ENCODE measurements around the gene TTC39A. TPM values are rescaled to one million over a fixed set of nuclear protein-coding genes. Genes with fewer than 3 reads are reported as not detected.
A peak's percentile ranks its signal among the peaks of the same experiment; 100 is the strongest.

TTC39A gene
- total RNA-seq, 1 donor from 2014 or later, result 1.4 TPM

GRCh38 chr1:51303315-51303714 lies 27.0 kb downstream of the TTC39A start:
- Mint-ChIP-seq H3K4me1 (ENCODE audit: low read depth, unreplicated experiment) (peaks cover 5% of the 10 kb centered on the region), H3K36me3 (ENCODE audit: low read depth, unreplicated experiment) (peaks cover 7% of the 10 kb centered on the region), H3K4me3 (ENCODE audit: unreplicated experiment) (no peak overlapping the region), H3K27me3 (ENCODE audit: low read depth, unreplicated experiment) (peaks cover 5% of the 10 kb centered on the region), H3K27ac (ENCODE audit: unreplicated experiment) (no peak overlapping the region), H3K9me3 (ENCODE audit: unreplicated experiment) (peaks cover 1% of the 10 kb centered on the region)
- H3K36me3 ChIP-seq (ENCODE audit: insufficient read depth, low read length), result no peaks in the 10 kb centered on the region
- H3K9me3 ChIP-seq (ENCODE audit: insufficient read depth, low read depth, low read length), result no peaks in the 10 kb centered on the region
- no peak overlapping the region for H2AFZ ChIP-seq (ENCODE audit: low read depth, low read length)
- H3K79me2 ChIP-seq (ENCODE audit: insufficient read depth, low read length), result no peaks in the 10 kb centered on the region
- no peak overlapping the region for H3K27ac ChIP-seq (ENCODE audit: low read depth, low read length)
- no peak overlapping the region for H3K4me2 ChIP-seq (ENCODE audit: low read length)
- FAIRE-seq, result no peak
- H3K9ac ChIP-seq (ENCODE audit: low read length), result peak overlapping the region; percentile 31
- H3K4me1 ChIP-seq (ENCODE audit: insufficient read depth, low read length), result peaks cover 7% of the 10 kb centered on the region
- H4K20me1 ChIP-seq (ENCODE audit: insufficient read depth, low read length), result no peaks in the 10 kb centered on the region
- TF ChIP-seq, protein P1, sequence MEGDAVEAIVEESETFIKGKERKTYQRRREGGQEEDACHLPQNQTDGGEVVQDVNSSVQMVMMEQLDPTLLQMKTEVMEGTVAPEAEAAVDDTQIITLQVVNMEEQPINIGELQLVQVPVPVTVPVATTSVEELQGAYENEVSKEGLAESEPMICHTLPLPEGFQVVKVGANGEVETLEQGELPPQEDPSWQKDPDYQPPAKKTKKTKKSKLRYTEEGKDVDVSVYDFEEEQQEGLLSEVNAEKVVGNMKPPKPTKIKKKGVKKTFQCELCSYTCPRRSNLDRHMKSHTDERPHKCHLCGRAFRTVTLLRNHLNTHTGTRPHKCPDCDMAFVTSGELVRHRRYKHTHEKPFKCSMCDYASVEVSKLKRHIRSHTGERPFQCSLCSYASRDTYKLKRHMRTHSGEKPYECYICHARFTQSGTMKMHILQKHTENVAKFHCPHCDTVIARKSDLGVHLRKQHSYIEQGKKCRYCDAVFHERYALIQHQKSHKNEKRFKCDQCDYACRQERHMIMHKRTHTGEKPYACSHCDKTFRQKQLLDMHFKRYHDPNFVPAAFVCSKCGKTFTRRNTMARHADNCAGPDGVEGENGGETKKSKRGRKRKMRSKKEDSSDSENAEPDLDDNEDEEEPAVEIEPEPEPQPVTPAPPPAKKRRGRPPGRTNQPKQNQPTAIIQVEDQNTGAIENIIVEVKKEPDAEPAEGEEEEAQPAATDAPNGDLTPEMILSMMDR (IDR thresholded peaks at IDR 0.05; ENCODE audit: insufficient read depth, low read depth, low read length), result no peak
- TF ChIP-seq EZH2 (IDR thresholded peaks at IDR 0.05; ENCODE audit: insufficient read depth, low read length), result no peak
- no peak for DNase-seq (ENCODE audit: low read depth)
- H3K27me3 ChIP-seq (ENCODE audit: insufficient read depth, low read length), result no peaks in the 10 kb centered on the region
- no peak overlapping the region for H3K4me3 ChIP-seq (ENCODE audit: insufficient read depth, low read depth, low read length)

DNA sequence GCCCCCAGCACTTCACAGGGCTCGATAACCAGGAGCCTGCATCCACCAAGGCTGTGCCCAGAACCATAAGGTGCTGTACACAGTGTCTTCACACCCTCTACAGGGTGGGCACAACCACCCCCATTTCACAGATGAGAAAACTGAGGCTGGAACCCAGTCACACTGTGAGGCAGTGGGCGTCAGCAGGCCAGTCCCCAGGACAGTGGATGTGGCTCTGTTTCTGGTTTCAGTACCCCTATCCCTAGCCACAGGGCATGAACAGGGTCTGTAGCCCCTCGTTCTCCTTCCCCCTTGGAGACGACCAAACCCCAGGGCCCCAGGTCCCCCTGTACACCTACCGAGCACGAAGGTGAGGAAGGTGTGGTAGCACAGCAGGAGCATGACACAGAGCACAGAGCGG lies 27.6 kb downstream of the TTC39A start:
- no peak for FAIRE-seq
- Mint-ChIP-seq H3K9me3 (ENCODE audit: unreplicated experiment) (peaks cover 1% of the 10 kb centered on the region), H3K4me3 (ENCODE audit: unreplicated experiment) (no peak overlapping the region), H3K27ac (ENCODE audit: unreplicated experiment) (no peak overlapping the region), H3K36me3 (ENCODE audit: low read depth, unreplicated experiment) (peaks cover 7% of the 10 kb centered on the region), H3K27me3 (ENCODE audit: low read depth, unreplicated experiment) (peaks cover 9% of the 10 kb centered on the region), H3K4me1 (ENCODE audit: low read depth, unreplicated experiment) (peaks cover 7% of the 10 kb centered on the region)
- Histone ChIP-seq H3K9ac (ENCODE audit: low read length) (no peak overlapping the region), H3K4me1 (ENCODE audit: insufficient read depth, low read length) (peaks cover 7% of the 10 kb centered on the region), H3K36me3 (ENCODE audit: insufficient read depth, low read length) (no peaks in the 10 kb centered on the region), H4K20me1 (ENCODE audit: insufficient read depth, low read length) (no peaks in the 10 kb centered on the region), H2AFZ (ENCODE audit: low read depth, low read length) (no peak overlapping the region), H3K27me3 (ENCODE audit: insufficient read depth, low read length) (no peaks in the 10 kb centered on the region), H3K4me2 (ENCODE audit: low read length) (no peak overlapping the region), H3K79me2 (ENCODE audit: insufficient read depth, low read length) (no peaks in the 10 kb centered on the region), H3K27ac (ENCODE audit: low read depth, low read length) (no peak overlapping the region), H3K9me3 (ENCODE audit: insufficient read depth, low read depth, low read length) (no peaks in the 10 kb centered on the region), H3K4me3 (ENCODE audit: insufficient read depth, low read depth, low read length) (no peak overlapping the region)
- DNase-seq (ENCODE audit: low read depth), result no peak
- no peak for TF ChIP-seq EZH2 (IDR thresholded peaks at IDR 0.05; ENCODE audit: insufficient read depth, low read length)
- TF ChIP-seq, protein P1 (IDR thresholded peaks at IDR 0.05; ENCODE audit: insufficient read depth, low read depth, low read length), result no peak

DNA sequence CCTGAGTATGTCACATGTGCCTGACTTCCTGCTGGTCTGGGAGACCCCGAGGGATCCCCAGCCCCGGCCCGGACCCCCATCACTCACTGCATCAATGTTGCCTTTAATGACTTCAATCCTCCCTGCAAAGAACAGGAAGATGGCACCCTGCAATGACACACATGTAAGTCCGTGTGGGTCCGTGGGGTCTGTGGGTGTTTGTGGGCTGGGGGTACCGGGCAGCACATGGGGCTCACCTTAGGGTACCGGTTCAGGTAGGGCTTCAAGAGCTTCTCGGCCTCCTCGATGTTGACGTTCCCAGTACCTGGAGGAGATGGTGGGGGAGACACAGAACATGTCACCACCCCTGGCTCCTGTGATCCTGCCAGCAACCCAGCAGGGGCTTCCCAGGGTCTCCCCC lies 28.1 kb downstream of the TTC39A start:
- Mint-ChIP-seq H3K27ac (ENCODE audit: unreplicated experiment) (no peak overlapping the region), H3K36me3 (ENCODE audit: low read depth, unreplicated experiment) (peaks cover 8% of the 10 kb centered on the region), H3K4me3 (ENCODE audit: unreplicated experiment) (no peak overlapping the region), H3K9me3 (ENCODE audit: unreplicated experiment) (peaks cover 1% of the 10 kb centered on the region), H3K27me3 (ENCODE audit: low read depth, unreplicated experiment) (peaks cover 12% of the 10 kb centered on the region), H3K4me1 (ENCODE audit: low read depth, unreplicated experiment) (peaks cover 10% of the 10 kb centered on the region)
- TF ChIP-seq, protein P1 (IDR thresholded peaks at IDR 0.05; ENCODE audit: insufficient read depth, low read depth, low read length), result no peak
- Histone ChIP-seq H4K20me1 (ENCODE audit: insufficient read depth, low read length) (no peaks in the 10 kb centered on the region), H3K27me3 (ENCODE audit: insufficient read depth, low read length) (no peaks in the 10 kb centered on the region), H3K4me1 (ENCODE audit: insufficient read depth, low read length) (peaks cover 7% of the 10 kb centered on the region), H3K9me3 (ENCODE audit: insufficient read depth, low read depth, low read length) (no peaks in the 10 kb centered on the region), H3K79me2 (ENCODE audit: insufficient read depth, low read length) (no peaks in the 10 kb centered on the region), H3K4me3 (ENCODE audit: insufficient read depth, low read depth, low read length) (no peak overlapping the region), H3K27ac (ENCODE audit: low read depth, low read length) (no peak overlapping the region), H3K36me3 (ENCODE audit: insufficient read depth, low read length) (no peaks in the 10 kb centered on the region), H2AFZ (ENCODE audit: low read depth, low read length) (no peak overlapping the region), H3K9ac (ENCODE audit: low read length) (no peak overlapping the region), H3K4me2 (ENCODE audit: low read length) (no peak overlapping the region)
- DNase-seq (ENCODE audit: low read depth) (no peak), FAIRE-seq (no peak)
